NT2/D1 (cell line): ENCODE data around the gene SERPINE2.

Source experiments
- DNase-seq: peaks from one replicate; pipeline ENCODE4 v3.0.0-alpha.2; 2011; ENCODE audit warnings: low read depth, low spot score
- H3K27me3 ChIP-seq: 2 replicates; pipeline ENCODE4 v1.6.0; 2011; ENCODE audit warnings: mild to moderate bottlenecking; ENCODE audit not compliant: insufficient read length, insufficient read depth
- H3K36me3 ChIP-seq: 2 replicates; pipeline ENCODE4 v1.6.1; 2011; ENCODE audit warnings: mild to moderate bottlenecking, low read length, mixed read lengths; ENCODE audit not compliant: insufficient read depth, insufficient read length
- H3K4me1 ChIP-seq: 2 replicates; pipeline ENCODE4 v1.5.1; 2011; ENCODE audit not compliant: insufficient read depth, insufficient read length
- H3K4me3 ChIP-seq: 2 replicates; pipeline ENCODE4 v1.5.1; 2011; ENCODE audit warnings: low read depth; ENCODE audit not compliant: insufficient read length
- H3K9ac ChIP-seq: 2 replicates; pipeline ENCODE4 v1.6.0; 2011; ENCODE audit warnings: low read depth; ENCODE audit not compliant: insufficient read length
- H3K9me3 ChIP-seq: 2 replicates; pipeline ENCODE4 v1.5.1; 2011; ENCODE audit warnings: mild to moderate bottlenecking, low read length; ENCODE audit not compliant: insufficient read depth
- SUZ12 ChIP-seq: IDR thresholded peaks from 2 replicates; pipeline ENCODE4 v1.6.1; 2011; ENCODE audit not compliant: insufficient read length, insufficient read depth; ENCODE audit errors: extremely low read depth
- YY1 ChIP-seq: IDR thresholded peaks from 2 replicates; pipeline ENCODE4 v1.6.1; 2011; ENCODE audit not compliant: insufficient read length, insufficient read depth
- ZNF274 ChIP-seq: IDR thresholded peaks from 2 replicates; pipeline ENCODE4 v1.6.1; 2011; ENCODE audit warnings: mild to moderate bottlenecking, low read depth, low read length

The SERPINE2 gene

DNA sequence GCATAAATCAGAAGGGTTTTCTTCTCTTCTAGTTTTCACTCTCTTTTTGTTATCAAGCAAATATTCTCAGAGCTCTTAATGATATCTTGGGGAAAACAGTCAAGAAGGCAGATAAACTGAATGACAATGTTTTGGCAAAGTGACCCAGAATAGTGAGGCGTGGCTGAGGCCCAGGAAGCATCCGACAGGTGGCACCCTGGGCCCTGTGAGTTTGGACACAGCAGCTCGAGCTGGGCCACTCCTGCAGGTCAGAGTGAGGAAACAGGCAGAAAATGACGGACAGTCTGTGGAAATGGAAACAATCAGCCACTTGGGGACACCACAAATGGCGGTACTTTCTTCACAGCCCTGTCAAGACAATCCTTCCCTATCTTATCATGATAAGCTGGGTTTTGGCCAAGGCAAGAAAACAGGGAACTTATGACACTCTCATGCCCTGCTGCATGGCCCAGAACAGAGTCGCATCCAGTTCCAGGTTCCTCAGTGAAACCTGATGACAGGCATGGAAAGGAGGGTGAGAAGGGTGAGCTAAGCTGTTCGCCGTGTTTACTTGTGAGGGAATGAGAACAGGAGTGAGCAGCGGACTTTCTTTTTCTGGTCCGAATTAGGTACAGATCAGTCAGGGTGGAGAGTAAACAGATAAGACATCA, 49.8 kb downstream of the SERPINE2 start:
- Histone ChIP-seq H3K4me3 (no peak overlapping the region), H3K9ac (no peak overlapping the region), H3K4me1 (no peaks in the 10 kb centered on the region), H3K27me3 (no peaks in the 10 kb centered on the region), H3K36me3 (peaks cover 69% of the 10 kb centered on the region), H3K9me3 (no peaks in the 10 kb centered on the region)
- TF ChIP-seq SUZ12, result no peak
- no peak for TF ChIP-seq YY1
- no peak for TF ChIP-seq ZNF274
- no peak for DNase-seq

DNA sequence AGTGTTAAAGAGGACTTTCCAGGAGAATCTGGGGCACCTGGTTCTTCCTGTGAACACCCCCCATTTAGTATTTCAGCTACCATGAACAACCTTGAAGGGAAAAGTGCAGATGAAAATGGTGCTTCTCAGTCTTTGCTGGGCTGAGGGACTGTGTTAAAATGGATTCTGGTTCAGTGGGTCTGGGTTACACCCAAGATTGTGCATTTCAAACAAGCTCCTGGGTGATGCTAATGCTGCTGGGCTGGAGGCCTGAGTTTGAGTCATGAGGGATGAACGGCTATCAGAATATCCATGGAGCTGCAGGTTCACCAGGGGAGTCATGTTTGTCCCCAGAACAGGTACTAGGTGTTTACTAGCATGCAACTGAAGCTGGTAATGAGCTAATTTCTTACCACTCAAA, 57.8 kb downstream of the SERPINE2 start:
- H3K4me1 ChIP-seq, result no peaks in the 10 kb centered on the region
- H3K9ac ChIP-seq, result no peak overlapping the region
- peaks cover 82% of the 10 kb centered on the region for H3K36me3 ChIP-seq
- no peak for DNase-seq
- TF ChIP-seq ZNF274 (no peak), YY1 (no peak)
- no peak overlapping the region for H3K4me3 ChIP-seq
- no peaks in the 10 kb centered on the region for H3K9me3 ChIP-seq
- no peaks in the 10 kb centered on the region for H3K27me3 ChIP-seq

DNA sequence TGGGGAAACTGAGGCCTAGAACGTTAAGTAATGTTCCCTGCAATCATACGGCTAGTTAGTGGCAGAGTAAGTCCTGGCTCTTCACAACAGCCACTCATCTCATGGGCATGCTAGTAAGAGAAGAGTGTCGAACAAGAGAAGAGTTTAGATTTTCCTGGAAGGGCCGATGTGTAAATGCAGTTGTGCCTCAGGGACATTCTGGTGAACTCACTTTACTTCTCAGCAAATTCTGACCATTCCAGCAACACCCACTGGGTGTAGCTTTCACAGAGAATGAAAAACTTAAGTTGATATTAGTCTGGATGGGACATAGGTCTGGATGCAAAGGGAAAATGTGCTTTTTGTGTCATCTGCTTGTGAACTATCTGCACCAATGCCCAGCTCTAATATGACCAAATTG, 58.3 kb downstream of the SERPINE2 start:
- no peak for TF ChIP-seq SUZ12
- TF ChIP-seq ZNF274, result no peak
- no peak for TF ChIP-seq YY1
- no peak overlapping the region for H3K9ac ChIP-seq
- H3K4me1 ChIP-seq, result no peaks in the 10 kb centered on the region
- H3K36me3 ChIP-seq, result peaks cover 78% of the 10 kb centered on the region
- DNase-seq, result no peak
- H3K9me3 ChIP-seq, result no peaks in the 10 kb centered on the region
- H3K27me3 ChIP-seq, result no peaks in the 10 kb centered on the region
- H3K4me3 ChIP-seq, result no peak overlapping the region

GRCh38 chr2:223980397-223980735, 58.7 kb downstream of the SERPINE2 start:
- H3K9ac ChIP-seq, result no peak overlapping the region
- no peaks in the 10 kb centered on the region for H3K9me3 ChIP-seq
- no peak for DNase-seq
- H3K4me1 ChIP-seq, result no peaks in the 10 kb centered on the region
- TF ChIP-seq ZNF274, result no peak
- TF ChIP-seq SUZ12, result no peak
- TF ChIP-seq YY1, result no peak
- H3K27me3 ChIP-seq, result no peaks in the 10 kb centered on the region
- H3K36me3 ChIP-seq, result peaks cover 74% of the 10 kb centered on the region
- no peak overlapping the region for H3K4me3 ChIP-seq

- Histone ChIP-seq H3K27me3 (no peaks in the 10 kb centered on the region), H3K9me3 (no peaks in the 10 kb centered on the region), H3K4me3 (no peak overlapping the region), H3K9ac (no peak overlapping the region), H3K4me1 (no peaks in the 10 kb centered on the region), H3K36me3 (peaks cover 75% of the 10 kb centered on the region)
- no peak for DNase-seq
- no peak for TF ChIP-seq ZNF274
- no peak for TF ChIP-seq YY1
- TF ChIP-seq SUZ12, result no peak
Observed at GRCh38 chr2:223979730-223980396, 59.2 kb downstream of the SERPINE2 start.

- H3K4me1 ChIP-seq, result no peaks in the 10 kb centered on the region
- no peak overlapping the region for H3K9ac ChIP-seq
- peaks cover 64% of the 10 kb centered on the region for H3K36me3 ChIP-seq
- DNase-seq, result no peak
- H3K4me3 ChIP-seq, result no peak overlapping the region
- no peaks in the 10 kb centered on the region for H3K27me3 ChIP-seq
- no peaks in the 10 kb centered on the region for H3K9me3 ChIP-seq
- TF ChIP-seq YY1 (no peak), SUZ12 (no peak), ZNF274 (no peak)
Observed at GRCh38 chr2:223978451-223978850, 60.6 kb downstream of the SERPINE2 start.

- Histone ChIP-seq H3K4me1 (no peaks in the 10 kb centered on the region), H3K27me3 (no peaks in the 10 kb centered on the region), H3K9me3 (no peaks in the 10 kb centered on the region), H3K9ac (no peak overlapping the region), H3K4me3 (no peak overlapping the region), H3K36me3 (peaks cover 51% of the 10 kb centered on the region)
- TF ChIP-seq SUZ12 (no peak), ZNF274 (no peak)
- DNase-seq, result no peak
Observed at GRCh38 chr2:223976635-223977226, 62.4 kb downstream of the SERPINE2 start.
